Measurements from ENCODE around the gene IFT20. TPM values are rescaled to one million over a fixed set of nuclear protein-coding genes. Genes with fewer than 3 reads are reported as not detected.

The IFT20 gene
- total and polyA plus RNA-seq, 4 experiments from 2014 or later = 38.7 to 63.7 (median 43.3) TPM

DNA sequence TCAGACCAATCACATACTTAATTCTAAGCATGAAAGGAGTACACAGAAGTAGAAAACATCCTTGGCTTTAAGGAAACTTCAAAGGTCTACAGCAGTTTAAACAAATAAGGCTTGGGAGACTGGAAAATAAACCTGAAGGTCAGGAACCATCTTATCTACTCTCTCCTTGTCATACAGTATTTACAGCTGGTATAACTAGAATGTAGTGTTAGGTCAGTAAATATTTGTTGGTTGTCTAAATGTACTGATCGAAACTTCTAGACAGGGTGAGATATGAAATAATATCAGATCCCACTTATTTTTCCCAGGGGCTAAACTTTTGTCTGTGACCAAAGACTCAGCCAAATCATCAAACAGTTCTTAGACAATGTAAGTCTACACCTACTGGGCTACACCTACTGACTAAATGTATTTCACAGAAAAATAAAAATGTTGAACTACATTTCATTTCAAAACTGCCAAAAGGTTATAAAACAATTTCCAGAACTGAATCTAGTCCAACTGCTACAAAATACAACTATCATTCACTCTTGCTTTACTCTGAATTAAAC lies 43.4 kb downstream of the IFT20 start:
- intact Hi-C loops (cut with micrococcal nuclease) = no loop called here
- DNase-seq = no peak
- peaks cover 4% of the 10 kb centered on the region in 2 donors for H3K27me3 Mint-ChIP-seq
- no peak overlapping the region for H3K27ac ChIP-seq (ENCODE audit: low read depth, low read length)
- no peaks in the 10 kb centered on the region for H3K4me1 Mint-ChIP-seq
- no peak overlapping the region for H3K4me3 ChIP-seq (ENCODE audit: low read length in 2 of 2)
- no peaks in the 10 kb centered on the region for H3K36me3 Mint-ChIP-seq
- H3K27me3 ChIP-seq (ENCODE audit: insufficient read depth, low read length) = no peaks in the 10 kb centered on the region
- H3K9me3 Mint-ChIP-seq = no peaks in the 10 kb centered on the region
- ChIA-PET CTCF (ENCODE audit: partially characterized antibody) (interaction anchor here (1.5 to 2.4 kb wide), 2 partner anchors 36 to 41 kb away, joined by 3 to 5 read pairs; no protein-coding TSS in a partner anchor), POLR2A (ENCODE audit: partially characterized antibody) (no interaction called here)
- no peak overlapping the region for H3K27ac Mint-ChIP-seq
- no peak overlapping the region for H3K4me3 Mint-ChIP-seq
- H3K4me1 ChIP-seq (ENCODE audit: insufficient read depth, low read length) = no peaks in the 10 kb centered on the region
- H3K9me3 ChIP-seq (ENCODE audit: control insufficient read depth in 1 of 2, low read length in 2 of 2) = no peaks in the 10 kb centered on the region
- H3K36me3 ChIP-seq (ENCODE audit: insufficient read depth, low read length) = no peaks in the 10 kb centered on the region

DNA sequence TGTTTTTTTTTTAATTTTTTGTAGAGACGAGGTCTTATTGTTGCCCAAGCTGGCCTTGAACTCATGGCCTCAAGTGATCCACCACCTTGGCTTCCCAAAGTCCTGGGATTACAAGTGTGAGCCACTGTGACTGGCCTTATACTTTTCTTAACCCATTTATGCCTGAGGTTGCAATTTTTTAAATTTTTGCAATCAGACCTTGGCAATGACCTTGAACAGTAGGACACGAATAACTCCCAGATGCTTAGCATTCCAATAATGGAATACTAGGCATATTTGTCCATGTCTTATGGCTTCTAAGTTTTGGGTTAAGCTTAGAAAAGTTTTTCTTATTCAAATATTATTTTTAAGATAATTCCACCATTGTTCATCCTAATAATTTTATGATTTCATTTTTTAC lies 44.6 kb downstream of the IFT20 start:
- Mint-ChIP-seq H3K4me3 (no peak overlapping the region), H3K9me3 (no peaks in the 10 kb centered on the region), H3K27me3 (peaks cover 4% of the 10 kb centered on the region in 2 donors), H3K4me1 (no peaks in the 10 kb centered on the region), H3K27ac (no peak overlapping the region), H3K36me3 (no peaks in the 10 kb centered on the region)
- no peak overlapping the region for H3K27ac ChIP-seq (ENCODE audit: low read depth, low read length)
- no peaks in the 10 kb centered on the region for H3K4me1 ChIP-seq (ENCODE audit: insufficient read depth, low read length)
- CTCF ChIA-PET (ENCODE audit: partially characterized antibody) = interaction anchor here (2.4 kb wide), 1 partner anchor 39 kb away, joined by 5 read pairs; no protein-coding TSS in a partner anchor
- H3K27me3 ChIP-seq (ENCODE audit: insufficient read depth, low read length) = no peaks in the 10 kb centered on the region
- intact Hi-C loops (cut with micrococcal nuclease) = no loop called here
- no peaks in the 10 kb centered on the region for H3K9me3 ChIP-seq (ENCODE audit: control insufficient read depth in 1 of 2, low read length in 2 of 2)
- no peak overlapping the region for H3K4me3 ChIP-seq (ENCODE audit: low read length in 2 of 2)
- no peak for DNase-seq
- H3K36me3 ChIP-seq (ENCODE audit: insufficient read depth, low read length) = no peaks in the 10 kb centered on the region
- POLR2A ChIA-PET (ENCODE audit: partially characterized antibody) = no interaction called here

DNA sequence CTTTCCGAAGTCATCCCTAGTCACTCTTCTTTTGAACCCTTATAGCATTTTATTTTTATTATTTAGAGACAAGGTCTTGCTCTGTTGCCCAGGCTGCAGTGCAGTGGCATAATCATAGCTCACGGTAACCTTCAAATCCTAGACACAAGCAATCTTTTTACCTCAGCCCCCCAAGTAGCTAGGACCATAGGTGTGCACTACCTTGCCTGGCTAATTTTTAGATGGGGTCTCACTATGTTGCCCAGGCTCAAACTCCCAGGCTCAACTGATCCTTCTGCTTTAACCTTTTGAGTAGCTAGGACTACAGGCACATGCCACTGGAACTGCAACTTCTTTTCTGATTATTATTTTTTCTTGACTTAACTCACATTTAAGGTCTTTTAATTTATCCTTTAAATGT lies 49.3 kb downstream of the IFT20 start:
- Histone ChIP-seq H3K4me1 (ENCODE audit: insufficient read depth, low read length) (no peaks in the 10 kb centered on the region), H3K27me3 (ENCODE audit: insufficient read depth, low read length) (no peaks in the 10 kb centered on the region), H3K36me3 (ENCODE audit: insufficient read depth, low read length) (no peaks in the 10 kb centered on the region), H3K9me3 (ENCODE audit: control insufficient read depth in 1 of 2, low read length in 2 of 2) (no peaks in the 10 kb centered on the region), H3K4me3 (ENCODE audit: low read length in 2 of 2) (no peak overlapping the region), H3K27ac (ENCODE audit: low read depth, low read length) (no peak overlapping the region)
- POLR2A ChIA-PET (ENCODE audit: partially characterized antibody) = interaction anchor here (1.0 kb wide), 1 partner anchor 14 kb away, joined by 3 read pairs; no protein-coding TSS in a partner anchor
- CTCF ChIA-PET (ENCODE audit: partially characterized antibody) = interaction anchor here (1.7 kb wide), 1 partner anchor 10 kb away, joined by 3 read pairs; no protein-coding TSS in a partner anchor
- no peak for DNase-seq
- H3K27ac Mint-ChIP-seq = no peak overlapping the region
- H3K4me3 Mint-ChIP-seq = no peak overlapping the region
- H3K9me3 Mint-ChIP-seq = no peaks in the 10 kb centered on the region
- intact Hi-C loops (cut with micrococcal nuclease) = no loop called here
- no peaks in the 10 kb centered on the region for H3K27me3 Mint-ChIP-seq
- H3K4me1 Mint-ChIP-seq = no peaks in the 10 kb centered on the region
- H3K36me3 Mint-ChIP-seq = no peaks in the 10 kb centered on the region

DNA sequence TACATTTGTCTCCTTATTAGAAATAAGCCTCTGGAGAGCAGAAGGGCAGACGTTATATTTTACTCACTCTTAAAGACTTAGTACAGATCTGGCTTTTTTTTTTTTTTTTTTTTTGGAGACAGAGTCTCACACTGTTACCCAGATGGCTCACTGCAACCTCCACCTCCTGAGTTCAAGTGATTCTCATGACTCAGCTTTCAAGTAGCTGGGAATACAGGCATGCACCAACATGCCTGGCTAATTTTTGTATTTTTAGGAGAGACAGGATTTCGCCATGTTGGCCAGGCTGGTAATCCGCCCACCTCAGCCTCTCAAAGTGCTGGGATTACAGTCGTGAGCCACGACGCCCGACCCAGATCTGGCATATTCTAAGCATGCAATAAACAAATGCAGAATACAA lies 52.7 kb downstream of the IFT20 start:
- Histone ChIP-seq H3K27me3 (ENCODE audit: insufficient read depth, low read length) (no peaks in the 10 kb centered on the region), H3K36me3 (ENCODE audit: insufficient read depth, low read length) (no peaks in the 10 kb centered on the region), H3K27ac (ENCODE audit: low read depth, low read length) (no peak overlapping the region), H3K4me1 (ENCODE audit: insufficient read depth, low read length) (peaks cover 13% of the 10 kb centered on the region), H3K9me3 (ENCODE audit: control insufficient read depth in 1 of 2, low read length in 2 of 2) (no peaks in the 10 kb centered on the region), H3K4me3 (ENCODE audit: low read length in 2 of 2) (no peak overlapping the region)
- Mint-ChIP-seq H3K27ac (no peak overlapping the region), H3K4me3 (no peak overlapping the region), H3K9me3 (peaks cover 0 to 5% (median 0%) of the 10 kb centered on the region in 8 donors), H3K27me3 (peaks cover 3 to 4% of the 10 kb centered on the region in 2 donors), H3K36me3 (no peaks in the 10 kb centered on the region), H3K4me1 (peaks cover 8 to 12% (median 10%) of the 10 kb centered on the region in 4 donors)
- ChIA-PET POLR2A (ENCODE audit: partially characterized antibody) (no interaction called here), CTCF (ENCODE audit: partially characterized antibody) (no interaction called here)
- intact Hi-C loops (cut with micrococcal nuclease) = no loop called here
- no peak for DNase-seq

DNA sequence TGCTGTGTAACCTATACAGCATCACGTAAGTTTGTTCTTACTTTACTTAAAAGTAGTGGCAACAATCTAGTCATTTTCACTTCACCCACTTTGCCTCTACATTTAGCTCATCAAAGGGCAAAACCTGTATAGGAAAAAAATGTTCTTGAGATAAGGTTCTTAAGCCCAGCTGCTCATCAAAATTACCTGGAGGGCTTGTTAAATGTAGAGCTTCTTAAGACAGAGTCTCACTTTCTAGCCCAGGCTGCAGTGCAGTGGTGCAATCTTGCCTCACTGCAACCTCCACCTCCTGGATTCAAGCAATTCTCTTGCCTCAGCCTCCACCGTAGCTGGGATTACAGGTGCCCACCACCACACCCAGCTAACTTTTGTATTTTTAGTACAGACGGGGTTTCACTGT lies 54.4 kb downstream of the IFT20 start:
- Mint-ChIP-seq H3K9me3 (peaks cover 0 to 5% (median 0%) of the 10 kb centered on the region in 8 donors), H3K27ac (no peak overlapping the region), H3K4me1 (peaks cover 9 to 15% (median 12%) of the 10 kb centered on the region in 4 donors), H3K4me3 (no peak overlapping the region), H3K27me3 (peaks cover 4% of the 10 kb centered on the region in 2 donors), H3K36me3 (no peaks in the 10 kb centered on the region)
- no peak overlapping the region for H3K4me3 ChIP-seq (ENCODE audit: low read length in 2 of 2)
- no peak overlapping the region for H3K27ac ChIP-seq (ENCODE audit: low read depth, low read length)
- ChIA-PET CTCF (ENCODE audit: partially characterized antibody) (interaction anchor here (1.0 to 1.4 kb wide), 2 partner anchors 17 to 29 kb away, joined by 3 to 6 read pairs; no protein-coding TSS in a partner anchor), POLR2A (ENCODE audit: partially characterized antibody) (no interaction called here)
- H3K27me3 ChIP-seq (ENCODE audit: insufficient read depth, low read length) = peaks cover 11% of the 10 kb centered on the region
- intact Hi-C loops (cut with micrococcal nuclease) = no loop called here
- H3K36me3 ChIP-seq (ENCODE audit: insufficient read depth, low read length) = no peaks in the 10 kb centered on the region
- H3K4me1 ChIP-seq (ENCODE audit: insufficient read depth, low read length) = peaks cover 16% of the 10 kb centered on the region
- H3K9me3 ChIP-seq (ENCODE audit: control insufficient read depth in 1 of 2, low read length in 2 of 2) = no peaks in the 10 kb centered on the region
- no peak for DNase-seq

GRCh38 chr17:28279411-28279810 lies 55.9 kb downstream of the IFT20 start:
- Histone ChIP-seq H3K27ac (ENCODE audit: low read depth, low read length) (no peak overlapping the region), H3K4me1 (ENCODE audit: insufficient read depth, low read length) (peaks cover 16% of the 10 kb centered on the region), H3K27me3 (ENCODE audit: insufficient read depth, low read length) (peaks cover 14% of the 10 kb centered on the region), H3K9me3 (ENCODE audit: control insufficient read depth in 1 of 2, low read length in 2 of 2) (no peaks in the 10 kb centered on the region), H3K4me3 (ENCODE audit: low read length in 2 of 2) (no peak overlapping the region), H3K36me3 (ENCODE audit: insufficient read depth, low read length) (no peaks in the 10 kb centered on the region)
- DNase-seq = no peak
- POLR2A ChIA-PET (ENCODE audit: partially characterized antibody) = no interaction called here
- Mint-ChIP-seq H3K4me3 (no peak overlapping the region), H3K4me1 (peaks cover 10 to 22% (median 17%) of the 10 kb centered on the region in 4 donors), H3K27ac (no peak overlapping the region), H3K27me3 (peaks cover 10 to 11% of the 10 kb centered on the region in 2 donors), H3K9me3 (peaks cover 0 to 5% (median 0%) of the 10 kb centered on the region in 8 donors), H3K36me3 (no peaks in the 10 kb centered on the region)
- intact Hi-C loops (cut with micrococcal nuclease) = no loop called here
- CTCF ChIA-PET (ENCODE audit: partially characterized antibody) = no interaction called here
